Endothelial cell (in vitro differentiated cells): ENCODE data around the gene HDAC4. TPM values are rescaled to one million over a fixed set of nuclear protein-coding genes. Genes with fewer than 3 reads are reported as not detected.

Experiments
- DNase-seq: peaks from one replicate; pipeline ENCODE4 v3.0.0; 2021; ENCODE audit warnings: low spot score
- H3K27ac Mint-ChIP-seq: one replicate; pipeline ENCODE4 v1.8.0; 2021; ENCODE audit warnings: mixed read lengths, inconsistent platforms; ENCODE audit not compliant: unreplicated experiment
- H3K27me3 Mint-ChIP-seq: one replicate; pipeline ENCODE4 v1.8.0; 2021; ENCODE audit warnings: mild to moderate bottlenecking, moderate library complexity, mixed read lengths, inconsistent platforms; ENCODE audit not compliant: unreplicated experiment
- H3K36me3 Mint-ChIP-seq: one replicate; pipeline ENCODE4 v1.8.0; 2021; ENCODE audit warnings: mild to moderate bottlenecking, low read depth, mixed read lengths, inconsistent platforms; ENCODE audit not compliant: unreplicated experiment
- H3K4me1 Mint-ChIP-seq: one replicate; pipeline ENCODE4 v1.8.0; 2021; ENCODE audit warnings: mild to moderate bottlenecking, mixed read lengths, inconsistent platforms; ENCODE audit not compliant: unreplicated experiment
- H3K4me3 Mint-ChIP-seq: one replicate; pipeline ENCODE4 v1.8.0; 2021; ENCODE audit warnings: mild to moderate bottlenecking, mixed read lengths, inconsistent platforms; ENCODE audit not compliant: unreplicated experiment
- H3K9me3 Mint-ChIP-seq: one replicate; pipeline ENCODE4 v1.8.0; 2021; ENCODE audit warnings: mixed read lengths, inconsistent platforms; ENCODE audit not compliant: unreplicated experiment
- total RNA-seq: library from RNA; stranded (reverse); fragmentation: NEBNext Ultra II Directional; extraction: Animal tissue kit (Norgen Biotek cat#: 25700); gene quantifications from one replicate; pipeline ENCODE4 v1.2.1, GENCODE V29; 2021; ENCODE audit not compliant: unreplicated experiment
- TF ChIP-seq, protein P1 (sequence below): fragments of 200-600 bp; sonication (generic); IDR thresholded peaks from one replicate; pipeline ENCODE4 v1.5.0; 2021; ENCODE audit warnings: antibody characterized with exemption; ENCODE audit not compliant: unreplicated experiment

The HDAC4 gene
- total RNA-seq, 1 donor from 2014 or later: 26.0 TPM

DNA sequence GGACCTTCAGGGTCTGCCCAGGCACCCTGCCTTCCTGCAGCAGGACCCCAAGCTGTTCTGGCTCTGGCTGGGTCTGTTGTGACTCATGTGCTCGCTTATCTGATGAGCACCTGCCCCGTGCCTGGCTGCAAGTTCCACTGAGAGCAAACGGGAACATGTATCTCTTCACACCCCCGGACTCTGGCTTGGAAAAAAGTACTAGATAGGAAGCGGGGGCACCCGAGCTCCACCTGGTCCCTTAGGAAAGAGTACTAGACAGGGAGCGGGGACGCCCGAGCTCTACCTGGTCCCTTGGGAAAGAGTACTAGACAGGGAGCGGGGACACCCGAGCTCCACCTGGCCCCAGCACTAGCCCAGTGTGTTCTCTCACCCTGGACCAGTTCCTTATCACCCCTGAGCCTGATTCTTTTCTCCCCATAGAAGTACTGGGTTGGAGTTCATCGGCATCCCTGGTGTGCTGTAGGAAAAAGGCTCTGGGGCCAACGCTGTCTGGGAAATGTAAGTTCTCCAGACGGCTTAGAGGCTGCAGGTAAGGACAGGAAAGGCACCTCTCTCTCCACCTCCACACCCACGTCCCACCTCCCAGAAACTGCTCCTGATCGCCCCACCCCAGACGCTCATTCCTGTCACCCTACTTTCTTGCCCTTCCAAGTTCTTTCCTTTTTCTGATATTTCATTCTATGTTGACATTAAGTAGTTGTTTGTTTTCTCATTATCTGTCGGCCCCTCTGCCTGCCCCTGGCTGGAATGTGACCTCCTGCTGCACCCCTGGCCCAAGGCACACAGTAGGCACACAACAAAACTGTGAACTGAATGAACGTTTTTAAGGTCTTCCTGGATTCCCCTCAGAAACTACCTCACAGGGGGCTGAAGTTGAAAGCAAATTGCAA lies 40.2 kb downstream of the HDAC4 start:
- no peak for DNase-seq
- H3K36me3 Mint-ChIP-seq: no peaks in the 10 kb centered on the region
- peaks cover 4% of the 10 kb centered on the region for H3K4me1 Mint-ChIP-seq
- no peak overlapping the region for H3K4me3 Mint-ChIP-seq
- H3K27ac Mint-ChIP-seq: no peak overlapping the region
- TF ChIP-seq, protein P1, sequence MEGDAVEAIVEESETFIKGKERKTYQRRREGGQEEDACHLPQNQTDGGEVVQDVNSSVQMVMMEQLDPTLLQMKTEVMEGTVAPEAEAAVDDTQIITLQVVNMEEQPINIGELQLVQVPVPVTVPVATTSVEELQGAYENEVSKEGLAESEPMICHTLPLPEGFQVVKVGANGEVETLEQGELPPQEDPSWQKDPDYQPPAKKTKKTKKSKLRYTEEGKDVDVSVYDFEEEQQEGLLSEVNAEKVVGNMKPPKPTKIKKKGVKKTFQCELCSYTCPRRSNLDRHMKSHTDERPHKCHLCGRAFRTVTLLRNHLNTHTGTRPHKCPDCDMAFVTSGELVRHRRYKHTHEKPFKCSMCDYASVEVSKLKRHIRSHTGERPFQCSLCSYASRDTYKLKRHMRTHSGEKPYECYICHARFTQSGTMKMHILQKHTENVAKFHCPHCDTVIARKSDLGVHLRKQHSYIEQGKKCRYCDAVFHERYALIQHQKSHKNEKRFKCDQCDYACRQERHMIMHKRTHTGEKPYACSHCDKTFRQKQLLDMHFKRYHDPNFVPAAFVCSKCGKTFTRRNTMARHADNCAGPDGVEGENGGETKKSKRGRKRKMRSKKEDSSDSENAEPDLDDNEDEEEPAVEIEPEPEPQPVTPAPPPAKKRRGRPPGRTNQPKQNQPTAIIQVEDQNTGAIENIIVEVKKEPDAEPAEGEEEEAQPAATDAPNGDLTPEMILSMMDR: no peak
- no peaks in the 10 kb centered on the region for H3K9me3 Mint-ChIP-seq
- H3K27me3 Mint-ChIP-seq: no peaks in the 10 kb centered on the region

DNA sequence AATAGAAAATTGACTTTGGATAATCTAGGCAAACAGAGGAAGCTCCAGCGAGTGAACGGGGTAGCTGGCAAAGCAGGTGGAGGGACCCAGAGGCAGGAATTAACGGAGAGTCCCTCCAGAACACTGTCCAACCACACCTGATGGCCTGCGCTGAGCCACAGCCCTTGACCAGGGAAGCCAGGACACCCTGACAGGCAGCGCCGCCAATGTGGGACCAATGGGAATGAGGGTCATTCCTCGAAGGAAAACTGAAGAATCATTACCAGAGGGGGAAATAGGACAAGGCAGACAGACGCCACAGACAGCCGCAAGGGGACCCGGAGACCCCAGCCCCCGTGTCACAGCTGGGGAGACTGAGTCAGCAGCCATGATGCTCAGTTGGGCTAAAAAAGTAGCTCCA lies 40.8 kb downstream of the HDAC4 start:
- TF ChIP-seq, protein P1: no peak
- H3K9me3 Mint-ChIP-seq: no peaks in the 10 kb centered on the region
- H3K4me3 Mint-ChIP-seq: no peak overlapping the region
- peaks cover 5% of the 10 kb centered on the region for H3K36me3 Mint-ChIP-seq
- DNase-seq: no peak
- no peak overlapping the region for H3K27ac Mint-ChIP-seq
- no peaks in the 10 kb centered on the region for H3K27me3 Mint-ChIP-seq
- H3K4me1 Mint-ChIP-seq: peaks cover 4% of the 10 kb centered on the region

DNA sequence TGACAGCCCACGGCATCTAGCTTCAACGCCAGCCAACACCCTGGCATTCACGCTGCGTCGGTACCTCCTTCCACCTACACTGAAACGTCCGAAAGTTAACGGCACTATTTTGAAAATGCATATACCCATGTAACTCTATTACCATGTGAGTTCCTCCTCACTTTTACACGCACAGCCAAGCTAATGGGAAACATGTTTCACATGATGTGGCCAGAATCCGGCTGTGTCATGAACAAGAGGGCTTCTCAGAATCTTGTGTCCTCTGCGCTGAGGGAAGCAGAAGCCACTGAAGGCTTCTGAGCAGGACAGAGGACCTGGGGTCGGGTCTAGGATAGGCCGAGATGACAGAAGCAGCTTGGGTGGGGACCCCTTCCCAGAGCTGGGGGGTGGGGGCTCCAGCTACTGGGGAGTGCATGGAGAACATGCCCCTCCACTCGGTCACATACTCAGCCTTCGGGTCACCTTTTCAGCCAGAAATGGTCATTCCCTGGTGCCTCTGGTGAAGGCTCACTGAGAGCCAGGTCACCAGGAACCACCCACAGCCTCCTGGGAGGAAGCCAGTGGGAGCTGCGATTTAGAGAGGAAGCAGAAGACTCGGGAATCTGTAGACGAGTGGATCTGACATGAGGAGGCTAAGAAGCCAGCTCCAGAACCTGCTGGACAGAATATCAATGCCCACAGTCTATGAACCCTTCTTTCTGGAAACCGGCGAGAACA lies 41.5 kb downstream of the HDAC4 start:
- Mint-ChIP-seq H3K4me1 (peaks cover 4% of the 10 kb centered on the region), H3K27ac (no peak overlapping the region), H3K36me3 (peaks cover 8% of the 10 kb centered on the region), H3K4me3 (no peak overlapping the region), H3K9me3 (no peaks in the 10 kb centered on the region), H3K27me3 (no peaks in the 10 kb centered on the region)
- no peak for DNase-seq
- TF ChIP-seq, protein P1: no peak

DNA sequence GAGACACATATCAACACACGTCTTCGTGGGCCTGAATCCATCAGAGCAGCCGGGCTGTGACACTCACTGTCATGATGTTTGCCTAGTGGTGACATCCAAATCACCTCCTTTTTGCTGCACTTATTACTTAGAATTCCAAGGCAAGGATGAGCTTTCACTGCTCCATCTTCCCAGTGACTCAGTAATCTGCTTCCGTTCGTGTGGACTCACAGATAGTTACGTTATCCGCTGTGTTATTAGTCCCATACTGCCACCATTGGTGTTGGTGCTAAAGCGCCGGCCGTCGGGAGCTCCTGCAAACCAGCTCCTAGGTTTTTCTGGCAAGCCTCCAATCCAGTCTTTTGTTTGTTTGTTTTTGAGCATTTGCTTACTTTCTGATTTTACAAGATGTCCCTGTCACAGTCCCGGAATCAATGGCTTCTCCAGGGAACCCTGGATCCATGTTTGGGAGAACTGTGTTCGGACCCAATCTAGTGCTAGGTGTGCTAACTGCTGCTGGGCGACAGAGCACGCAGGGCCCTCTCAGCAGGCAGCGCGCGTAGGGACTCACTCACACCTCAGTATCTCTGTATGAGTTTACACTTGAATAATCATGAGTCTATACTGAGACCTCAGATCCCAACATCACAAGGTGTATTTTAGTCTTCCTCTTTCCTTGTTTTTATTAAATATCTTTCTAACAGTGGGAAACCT lies 42.6 kb downstream of the HDAC4 start:
- H3K36me3 Mint-ChIP-seq: peaks cover 8% of the 10 kb centered on the region
- no peaks in the 10 kb centered on the region for H3K9me3 Mint-ChIP-seq
- no peak overlapping the region for H3K27ac Mint-ChIP-seq
- H3K4me1 Mint-ChIP-seq: peaks cover 4% of the 10 kb centered on the region
- H3K27me3 Mint-ChIP-seq: no peaks in the 10 kb centered on the region
- no peak overlapping the region for H3K4me3 Mint-ChIP-seq
- no peak for DNase-seq
- TF ChIP-seq, protein P1: no peak
